GM18505 (cell line): Measurements from ENCODE around the gene BRD9.
"Not testable (repeated sequence)": the region's sequence is repeated elsewhere in the genome, so short reads cannot be mapped to it uniquely, and the experiment has no call there.

Experiments used
- ATAC-seq: cut with Tn5 transposase; IDR thresholded peaks from one replicate; pipeline ENCODE4 v1.9.1; 2021; ENCODE audit not compliant: unreplicated experiment
- POLR2A ChIP-seq: IDR thresholded peaks from 4 replicates; pipeline ENCODE4 v1.6.1; 2011; ENCODE audit warnings: borderline replicate concordance; ENCODE audit not compliant: insufficient read depth, insufficient read length; ENCODE audit errors: extremely low read depth

BRD9 gene

GRCh38 chr5:849651-850301 is 42.8 kb downstream of the BRD9 start:
- ATAC-seq, result no peak
- TF ChIP-seq POLR2A, result no peak

- no peak for TF ChIP-seq POLR2A
- ATAC-seq, result no peak
These were observed 43.9 kb downstream of the BRD9 start for GRCh38 chr5:848671-849111.

GRCh38 chr5:847736-848135 is 44.9 kb downstream of the BRD9 start:
- ATAC-seq, result not testable (repeated sequence)

GRCh38 chr5:847212-847611 is 45.4 kb downstream of the BRD9 start:
- not testable (repeated sequence) for ATAC-seq

- ATAC-seq, result not testable (repeated sequence)
These were observed 46.0 kb downstream of the BRD9 start for GRCh38 chr5:846602-847091.

GRCh38 chr5:845676-846601 is 46.7 kb downstream of the BRD9 start:
- ATAC-seq, result not testable (repeated sequence)

- ATAC-seq, result not testable (repeated sequence)
These were observed 47.4 kb downstream of the BRD9 start for GRCh38 chr5:845031-845675.

GRCh38 chr5:844426-844825 is 48.2 kb downstream of the BRD9 start:
- ATAC-seq, result not testable (repeated sequence)

- ATAC-seq, result not testable (repeated sequence)
These were observed 48.7 kb downstream of the BRD9 start for GRCh38 chr5:843926-844325.

GRCh38 chr5:843371-843770 is 49.2 kb downstream of the BRD9 start:
- ATAC-seq, result not testable (repeated sequence)

- not testable (repeated sequence) for ATAC-seq
These were observed 50.0 kb downstream of the BRD9 start for GRCh38 chr5:842402-843221.

GRCh38 chr5:841531-842401 is 50.8 kb downstream of the BRD9 start:
- ATAC-seq, result not testable (repeated sequence)

- not testable (repeated sequence) for ATAC-seq
These were observed 51.6 kb downstream of the BRD9 start for GRCh38 chr5:840974-841435.

GRCh38 chr5:840118-840973 is 52.3 kb downstream of the BRD9 start:
- ATAC-seq, result not testable (repeated sequence)

GRCh38 chr5:838431-838851 is 54.2 kb downstream of the BRD9 start:
- ATAC-seq, result not testable (repeated sequence)

- ATAC-seq, result not testable (repeated sequence)
These were observed 54.9 kb downstream of the BRD9 start for GRCh38 chr5:837621-838121.

GRCh38 chr5:835933-836612 is 56.5 kb downstream of the BRD9 start:
- ATAC-seq, result not testable (repeated sequence)
